NCI-H1930 (cell line): ENCODE measurements around the gene NOS1.
A peak's percentile ranks its signal among the peaks of the same experiment; 100 is the strongest.
"Not testable (repeated sequence)": the region's sequence is repeated elsewhere in the genome, so short reads cannot be mapped to it uniquely, and the experiment has no call there.

Experiments used
- DNase-seq, 2 experiments: peaks; one replicate each; lab custom pipeline; 2025; lab: John Stamatoyannopoulos, UW

Gene NOS1

DNA sequence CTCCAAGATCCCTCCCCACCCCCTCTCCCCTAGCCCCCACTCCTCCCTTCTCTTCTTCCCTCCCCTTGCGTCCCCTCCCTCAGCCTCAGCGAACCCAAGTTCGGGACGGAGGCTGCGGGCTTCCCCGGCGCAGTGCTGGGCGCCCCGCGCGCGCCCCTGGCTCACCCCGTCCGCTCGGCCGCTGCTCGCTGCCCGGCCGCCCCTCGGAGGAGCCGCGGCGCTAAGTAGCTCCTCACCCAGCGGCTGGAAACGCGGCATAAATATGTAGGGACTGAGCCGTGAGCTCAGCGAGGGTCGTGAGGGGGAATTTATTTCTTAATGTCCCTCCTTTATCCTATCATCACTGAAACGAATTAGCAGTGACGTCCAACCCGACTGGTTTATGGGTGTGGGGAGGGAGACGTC is at the start of gene NOS1:
Gene NOS1, minus strand, starts transcription at position 280 of the 405 bp plus-strand sequence. CDS start 30,557 bp downstream, outside the sequence.
- no peak for DNase-seq

DNA sequence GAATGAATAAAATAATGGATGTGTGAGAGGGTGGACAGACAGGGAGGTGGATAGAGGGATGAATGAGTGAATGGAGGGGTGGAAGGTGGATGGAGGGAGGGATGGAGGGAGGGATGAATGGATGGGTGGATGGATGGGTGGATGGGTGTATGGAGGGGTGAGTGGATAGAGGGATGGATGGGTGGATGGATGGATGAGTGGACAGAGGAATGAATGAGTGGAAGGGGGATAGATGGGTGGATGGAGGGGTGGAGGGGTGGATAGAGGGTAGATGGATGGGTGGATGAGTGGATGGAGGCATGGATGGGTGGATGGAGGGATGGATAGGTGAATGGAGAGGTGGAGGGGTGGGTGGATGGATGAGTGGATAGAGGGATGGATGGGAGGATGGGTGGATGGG is 47.9 kb upstream of the NOS1 start:
- DNase-seq = no peak

DNA sequence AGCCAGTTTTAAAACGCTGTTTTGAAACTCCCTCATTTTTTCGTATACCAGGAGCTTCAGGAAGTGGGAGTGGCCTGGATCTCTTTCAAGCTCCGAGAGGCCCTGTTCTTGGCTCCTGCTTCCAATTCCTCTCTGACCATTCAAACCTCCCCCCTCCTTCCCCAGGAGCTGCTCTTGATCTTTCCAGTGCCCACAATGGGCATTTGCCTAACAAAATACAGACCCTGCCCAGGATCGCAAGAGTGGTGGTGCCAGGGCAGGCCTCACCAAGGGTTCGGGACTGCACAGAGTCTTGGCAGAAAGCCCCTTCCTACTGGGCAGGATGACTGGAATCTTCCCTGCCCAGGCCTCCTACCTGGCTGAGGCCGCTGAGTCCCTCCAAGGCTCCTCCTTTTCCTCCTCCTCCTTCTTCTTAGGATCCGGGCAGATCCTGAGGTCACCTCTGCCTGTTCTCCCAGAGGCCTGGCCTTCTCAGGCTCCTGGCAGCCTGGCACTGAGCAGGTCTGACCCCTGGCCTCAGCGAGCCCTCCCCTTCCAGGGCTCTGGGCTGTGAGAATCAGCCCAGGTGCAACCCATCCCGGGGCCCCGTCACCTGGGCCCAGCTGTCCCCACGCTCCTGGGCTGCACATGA is 46.9 kb upstream of the NOS1 start:
- DNase-seq = no peak

DNA sequence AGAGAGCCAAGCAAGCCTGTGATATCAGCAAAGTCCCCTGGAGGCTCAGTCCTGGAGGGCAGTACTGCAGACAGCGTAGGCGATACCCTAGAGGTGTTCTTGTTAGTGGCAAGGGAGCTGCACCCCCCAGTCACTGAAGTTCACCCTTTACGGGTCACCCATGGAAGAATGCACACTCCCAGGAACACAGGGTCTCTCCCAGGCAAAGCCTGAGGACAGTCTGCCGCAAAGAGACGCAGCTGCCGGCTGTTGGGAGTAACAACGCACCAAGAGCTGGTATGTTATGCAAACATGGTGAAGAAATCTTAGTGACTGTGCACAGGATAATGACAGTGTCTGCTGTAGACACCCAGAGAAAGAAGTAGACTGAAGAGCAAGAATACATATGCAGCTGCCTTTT is 43.5 kb upstream of the NOS1 start:
- DNase-seq = no peak

DNA sequence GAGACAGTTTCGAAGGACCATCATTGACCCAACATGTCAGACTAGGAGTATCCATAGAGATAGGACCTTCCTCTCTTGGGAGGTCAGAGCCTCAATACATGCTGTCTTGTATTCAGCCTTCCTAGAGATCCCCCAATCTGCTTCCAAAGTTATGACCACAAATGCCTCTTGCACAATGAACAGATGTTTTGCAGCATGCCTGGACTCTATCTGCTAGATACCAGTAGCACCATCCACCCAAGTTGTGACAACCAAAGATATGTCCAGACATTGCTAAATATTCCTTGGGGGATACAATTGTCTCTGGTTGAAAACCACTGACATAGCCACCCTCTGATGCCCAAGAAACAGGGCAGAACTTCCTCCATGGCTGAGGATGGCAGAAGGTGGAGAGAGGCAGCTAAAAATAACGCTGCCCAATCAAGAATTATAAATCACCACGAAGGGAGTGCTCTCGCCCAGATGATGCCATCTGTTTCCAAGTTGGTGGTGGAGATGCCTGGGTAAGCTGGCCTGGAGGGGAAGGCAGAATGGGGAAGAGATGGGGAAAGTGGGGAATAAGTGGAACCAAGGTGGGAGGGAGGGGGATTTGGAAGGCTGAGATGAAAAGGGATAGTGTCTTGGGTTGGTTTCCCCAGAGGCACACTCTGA is 42.9 kb upstream of the NOS1 start:
- DNase-seq = no peak

DNA sequence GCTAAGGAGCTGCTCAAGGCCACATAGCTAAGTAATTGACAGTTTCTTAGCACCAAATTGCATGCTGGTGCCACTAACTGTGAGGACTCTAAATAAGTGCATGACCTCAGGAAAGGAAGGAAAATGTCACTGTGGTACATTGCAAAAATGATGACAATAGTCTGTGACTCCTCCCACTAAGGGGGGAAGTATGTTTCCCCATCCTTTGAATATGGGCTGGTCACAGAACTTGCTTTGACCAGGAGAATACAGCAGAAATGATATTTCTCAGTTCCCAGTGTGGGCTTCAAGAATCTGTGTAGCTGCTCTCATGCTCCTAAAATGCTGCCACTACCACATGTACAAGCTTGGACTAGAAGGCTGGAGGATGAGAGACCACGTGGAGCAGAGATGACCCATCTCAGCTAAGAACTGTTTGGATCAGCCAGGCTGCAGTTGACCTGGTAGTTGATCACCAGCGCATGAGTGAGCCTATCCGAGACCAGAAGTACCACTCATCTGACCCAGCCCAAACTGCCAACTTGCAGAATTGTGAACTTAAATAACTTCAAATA is 42.2 kb upstream of the NOS1 start:
- DNase-seq = no peak

DNA sequence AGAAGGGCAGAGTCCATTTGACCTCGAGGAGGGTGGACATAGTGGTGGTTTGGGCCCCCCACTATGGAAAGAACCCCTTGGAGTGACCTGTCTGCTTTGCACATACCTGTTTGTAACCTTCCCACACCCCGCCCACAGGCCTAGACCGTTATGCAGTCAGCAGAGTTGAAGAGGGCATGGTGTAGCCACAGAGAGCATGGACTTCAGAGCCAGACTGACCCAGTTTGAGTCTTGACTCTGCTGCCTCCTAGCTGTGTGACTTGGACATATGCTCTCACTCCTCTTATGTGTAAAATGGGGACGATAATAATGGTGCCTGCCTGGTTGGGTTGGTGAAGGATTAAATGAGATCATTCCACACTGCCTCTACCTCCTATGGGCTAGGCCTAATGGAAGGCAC is 40.9 kb upstream of the NOS1 start:
- DNase-seq = no peak

DNA sequence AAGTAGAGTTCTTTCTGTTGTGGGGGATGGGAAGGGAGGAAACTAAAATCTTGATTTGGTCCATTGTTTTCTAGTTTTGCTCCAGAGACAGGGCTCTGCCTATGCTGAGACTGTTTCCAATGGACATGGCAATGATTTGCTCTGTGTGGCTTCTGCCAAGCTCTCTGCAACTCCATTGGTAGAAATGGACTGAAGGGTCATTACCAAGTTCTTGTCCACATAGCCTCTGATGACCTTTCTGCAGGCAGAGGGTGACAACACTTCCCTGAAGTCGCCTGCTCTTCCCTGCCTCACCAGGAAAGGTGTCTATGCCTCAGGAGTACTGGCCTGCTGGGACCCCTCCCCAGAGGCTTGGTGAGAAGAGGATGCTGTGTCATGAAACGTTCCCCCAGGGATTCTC is 39.5 kb upstream of the NOS1 start:
- no peak for DNase-seq

DNA sequence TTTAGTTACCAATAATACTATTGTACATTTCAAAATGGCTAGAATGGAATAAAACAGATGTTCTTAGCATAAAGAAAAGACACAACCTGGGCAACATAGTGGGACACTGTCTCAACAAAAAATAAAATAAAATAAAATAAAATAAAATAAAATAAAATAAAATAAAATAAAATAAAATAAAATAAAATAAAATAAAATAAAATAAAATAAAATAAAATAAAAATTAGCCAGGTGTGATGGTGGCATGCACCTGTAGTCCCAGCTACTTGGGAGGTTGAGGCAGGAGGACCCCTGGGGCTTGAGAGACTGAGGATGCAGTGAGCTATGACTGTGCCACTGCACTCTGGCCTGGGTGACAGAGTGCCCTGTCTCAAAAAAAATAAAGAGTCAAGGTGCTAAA is 37.1 kb upstream of the NOS1 start:
- not testable (repeated sequence) for DNase-seq

DNA sequence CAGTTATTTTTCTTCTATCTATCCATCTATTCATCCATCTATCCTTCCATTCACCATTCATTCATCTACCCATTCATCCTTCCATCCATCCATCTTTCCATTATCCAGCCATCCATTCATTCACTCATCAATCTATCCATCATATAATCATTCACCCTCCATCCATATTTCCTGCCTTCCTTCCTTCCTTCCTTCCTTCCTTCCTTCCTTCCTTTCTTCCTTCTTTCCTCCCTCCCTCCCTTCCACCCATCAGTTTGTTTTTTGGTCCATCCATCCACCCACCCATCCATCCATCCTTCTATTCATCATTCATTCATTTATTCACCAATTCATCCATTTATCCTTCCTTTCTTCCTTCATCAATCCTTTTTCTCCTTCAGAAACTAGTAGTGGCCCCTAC is 34.3 kb upstream of the NOS1 start:
- DNase-seq = no peak

DNA sequence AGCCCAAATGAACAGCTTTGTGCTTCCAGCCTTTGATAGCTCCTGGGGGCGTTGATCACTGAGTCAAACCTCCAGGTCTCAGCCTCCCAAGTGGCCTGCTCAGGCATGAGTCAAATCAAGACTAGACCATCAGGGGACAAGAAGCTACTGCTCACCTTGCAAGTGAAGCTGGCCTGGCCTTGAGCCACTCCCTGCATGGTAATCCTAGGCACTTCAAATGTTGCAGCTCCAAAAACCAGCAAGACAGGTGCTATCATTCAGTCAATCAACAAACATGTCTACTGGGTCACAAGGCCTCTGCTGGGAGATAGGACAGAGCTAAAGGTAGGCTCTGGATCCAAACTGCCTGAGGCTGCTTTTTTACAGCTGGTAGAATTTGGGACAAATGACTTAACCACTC is 33.1 kb upstream of the NOS1 start:
- DNase-seq = no peak

DNA sequence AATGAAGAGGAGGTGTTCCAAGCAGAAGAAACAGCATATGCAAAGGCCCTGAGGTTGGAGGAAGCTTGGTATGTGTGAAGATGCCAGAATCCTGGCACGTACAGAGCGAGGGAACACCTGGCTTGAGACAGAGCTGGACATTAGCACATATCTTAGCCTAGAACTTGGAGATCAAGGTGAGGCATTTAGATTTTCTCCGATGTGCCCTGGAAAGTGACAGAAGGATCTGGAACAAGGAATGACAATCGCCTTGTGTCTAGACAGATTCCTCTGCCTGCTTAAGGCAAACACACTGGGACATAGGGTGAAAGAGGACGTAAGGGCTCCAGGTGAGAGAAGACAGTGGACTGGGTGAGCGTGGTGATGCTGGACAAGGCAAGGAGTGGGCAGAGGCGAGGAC is 32.2 kb upstream of the NOS1 start:
- DNase-seq = no peak

DNA sequence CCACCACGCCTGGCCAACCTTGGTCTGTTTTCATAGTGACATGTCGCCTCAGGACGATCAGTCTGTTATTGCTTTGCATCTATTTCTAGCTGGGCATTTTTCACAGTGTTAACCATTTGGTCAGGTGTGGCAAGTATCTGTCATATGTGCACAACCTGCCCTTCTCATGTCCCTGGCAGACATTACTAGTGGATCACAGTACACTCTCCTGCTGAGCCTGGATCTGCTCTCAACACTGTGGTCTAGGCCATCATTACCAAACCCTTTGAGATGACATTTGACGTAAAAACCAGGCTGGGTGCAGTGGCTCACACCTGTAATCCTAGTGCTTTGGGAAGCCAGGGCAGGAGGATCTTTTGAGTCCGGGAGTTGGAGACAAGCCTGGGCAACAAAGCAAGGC is 29.4 kb upstream of the NOS1 start:
- no peak for DNase-seq

DNA sequence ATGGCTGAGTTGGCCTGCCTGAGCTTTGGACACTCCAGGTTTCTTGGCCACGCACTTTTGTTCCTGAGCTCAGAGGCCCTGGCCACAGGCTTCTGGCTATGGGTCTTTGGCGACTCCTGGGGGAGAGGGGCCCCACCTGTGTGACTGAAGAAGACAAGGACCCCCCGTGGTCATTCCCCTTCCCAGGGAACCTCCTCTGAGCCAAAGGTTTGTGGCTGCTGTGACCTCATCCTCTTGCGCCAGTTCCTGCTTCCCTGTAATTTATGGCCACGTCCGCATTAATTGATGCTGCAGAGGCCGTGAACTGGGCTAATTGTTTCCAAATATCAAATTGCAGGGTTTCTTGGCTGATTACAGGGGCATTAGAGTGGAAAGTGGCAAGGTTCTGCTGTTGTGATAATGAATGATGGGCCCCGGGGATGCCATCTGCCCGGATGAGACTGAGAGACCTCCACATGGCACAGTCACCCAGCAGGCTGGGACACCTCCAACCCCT is 27.6 kb upstream of the NOS1 start:
- no peak for DNase-seq

DNA sequence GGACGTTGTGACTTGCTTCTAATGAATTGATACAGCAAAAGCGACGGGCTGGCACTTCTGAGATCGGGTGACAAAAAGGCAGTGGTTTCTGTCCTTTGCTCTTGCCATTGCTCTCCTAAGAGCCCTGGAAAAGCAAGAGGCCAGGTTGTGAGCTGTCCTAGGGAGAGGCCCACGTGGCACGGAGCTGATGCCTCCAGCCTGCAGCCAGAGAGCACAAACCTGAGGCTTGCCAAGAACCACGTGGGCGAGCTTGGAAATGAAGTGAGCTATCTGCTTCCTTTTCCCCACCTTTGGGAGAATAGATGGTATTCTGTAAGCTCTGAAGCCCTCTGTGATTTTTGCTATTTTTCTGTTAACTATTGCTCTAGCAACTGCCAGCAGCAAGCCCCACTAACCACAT is 26.4 kb upstream of the NOS1 start:
- no peak for DNase-seq

DNA sequence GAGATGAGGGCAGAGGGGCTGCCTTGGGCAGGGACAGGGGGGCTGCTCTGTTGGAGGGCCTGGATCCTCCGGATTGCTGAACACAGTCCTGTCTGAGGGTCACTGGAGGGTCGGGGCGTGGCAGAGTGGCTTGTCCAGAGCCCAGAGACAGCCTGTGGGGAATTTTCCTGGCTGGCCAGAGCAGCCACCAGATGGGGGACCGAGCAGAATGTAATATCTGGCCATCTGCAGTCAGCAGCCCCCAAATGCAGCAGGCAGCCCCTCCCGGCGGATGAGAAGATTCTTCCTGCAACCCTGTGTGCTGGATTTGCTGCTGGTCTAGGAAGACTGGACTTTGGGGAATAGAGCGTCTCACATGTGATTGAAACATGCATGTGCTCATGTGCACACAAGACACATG is 23.3 kb upstream of the NOS1 start:
- DNase-seq = no peak

DNA sequence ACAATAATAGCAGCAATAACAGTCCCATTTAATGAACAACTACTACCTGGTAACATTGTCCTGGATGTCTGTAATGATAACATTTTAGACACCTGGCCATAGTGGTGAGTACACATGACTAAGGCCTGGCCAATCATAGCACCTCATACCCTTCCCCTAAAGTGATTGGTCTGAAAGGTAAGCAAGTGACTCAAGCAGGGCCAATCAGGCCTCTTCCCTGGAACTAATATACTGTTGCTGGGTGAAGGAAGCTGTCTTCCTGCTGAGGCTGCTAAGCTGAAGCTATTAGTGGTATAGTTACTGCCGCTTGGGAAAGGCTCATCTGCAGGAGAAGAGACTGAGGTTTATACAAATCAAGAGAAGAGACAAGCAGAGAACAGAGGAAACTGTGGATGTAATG is 18.7 kb upstream of the NOS1 start:
- no peak for DNase-seq

DNA sequence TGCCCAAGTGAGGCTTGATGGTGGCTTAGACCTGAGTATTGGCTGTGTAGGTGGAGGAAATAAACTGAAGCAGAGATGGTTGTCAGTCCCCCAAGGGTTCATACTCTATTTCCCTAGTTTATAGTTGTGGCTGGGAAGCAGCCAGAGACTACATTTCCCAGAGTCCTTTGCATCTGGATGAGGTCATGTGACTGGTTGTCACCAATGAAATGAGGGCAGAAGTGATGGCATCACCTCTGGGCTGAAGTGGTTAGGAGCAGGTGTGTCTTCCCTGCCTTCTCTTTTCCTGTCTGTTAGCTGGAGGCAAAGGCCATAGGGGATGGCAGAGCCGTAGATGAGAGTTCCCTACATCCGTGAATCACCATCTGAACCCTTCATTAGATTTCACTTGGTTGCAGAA is 16.3 kb upstream of the NOS1 start:
- DNase-seq = no peak

DNA sequence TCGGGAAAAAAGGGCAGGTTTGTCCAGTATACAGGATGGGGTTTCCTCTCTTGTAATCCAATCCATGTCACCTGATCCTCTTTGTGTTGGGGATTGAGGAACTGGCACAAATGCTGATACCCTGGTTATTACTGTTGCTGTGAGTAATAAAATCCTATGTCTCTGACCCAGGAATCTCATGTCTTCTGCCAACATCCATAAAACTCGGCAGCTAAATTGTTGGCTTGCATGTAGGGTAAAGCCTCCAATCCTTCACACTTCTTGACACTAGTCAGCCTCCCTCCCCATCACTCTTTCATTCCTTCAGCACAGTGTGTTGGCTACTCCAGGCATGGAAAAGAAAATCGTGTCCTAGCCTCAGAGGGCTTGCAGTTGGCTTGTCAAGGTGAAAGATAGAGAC is 9.2 kb upstream of the NOS1 start:
- no peak for DNase-seq

DNA sequence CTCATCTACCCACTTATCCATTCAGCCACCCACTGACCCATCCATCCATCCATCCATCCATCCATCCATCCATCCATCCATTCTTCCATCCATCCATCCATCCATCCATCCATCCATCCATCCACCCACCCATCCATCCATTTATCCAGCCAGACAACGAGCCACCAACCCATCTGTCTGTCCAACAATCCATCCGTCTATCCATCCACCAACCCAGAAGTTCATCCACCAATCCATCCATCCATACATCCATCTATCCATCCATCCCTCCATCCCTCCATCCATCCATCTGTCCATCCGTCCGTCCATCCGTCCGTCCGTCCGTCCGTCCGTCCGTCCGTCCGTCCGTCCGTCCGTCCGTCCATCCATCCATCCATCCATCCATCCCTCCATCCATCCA is 8.6 kb upstream of the NOS1 start:
- not testable (repeated sequence) for DNase-seq

DNA sequence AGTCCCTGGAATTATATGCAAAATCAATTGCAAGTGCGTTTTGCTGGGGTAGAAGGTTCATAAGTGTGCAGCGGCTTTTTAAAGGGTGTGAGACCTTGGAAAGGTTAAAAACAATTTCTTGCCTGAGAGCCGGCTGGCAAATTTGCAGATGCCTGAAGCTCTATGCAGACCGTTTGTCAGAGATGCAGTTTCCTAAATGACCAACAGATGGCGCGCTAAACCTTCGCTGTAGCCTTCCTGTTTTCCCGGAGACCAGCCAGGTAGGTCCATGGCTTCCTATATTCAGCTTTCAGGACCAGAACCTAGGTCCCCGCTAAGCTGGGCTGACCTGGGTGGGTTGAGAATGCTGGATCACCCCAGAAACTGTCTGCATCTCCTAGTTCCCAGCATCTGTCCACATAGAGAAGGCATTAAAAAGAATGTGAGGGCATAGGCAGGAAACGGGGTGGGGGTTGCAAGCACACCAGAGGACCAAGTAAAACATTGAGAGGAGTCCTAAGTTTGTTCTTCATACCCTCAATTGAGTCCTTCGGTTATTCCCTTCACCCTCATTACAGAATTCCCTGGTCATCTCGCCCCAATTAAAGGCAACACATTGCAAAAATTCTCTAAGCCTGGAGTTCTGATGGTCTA is 5.7 kb upstream of the NOS1 start:
- DNase-seq = peak; percentile 40 to 79

DNA sequence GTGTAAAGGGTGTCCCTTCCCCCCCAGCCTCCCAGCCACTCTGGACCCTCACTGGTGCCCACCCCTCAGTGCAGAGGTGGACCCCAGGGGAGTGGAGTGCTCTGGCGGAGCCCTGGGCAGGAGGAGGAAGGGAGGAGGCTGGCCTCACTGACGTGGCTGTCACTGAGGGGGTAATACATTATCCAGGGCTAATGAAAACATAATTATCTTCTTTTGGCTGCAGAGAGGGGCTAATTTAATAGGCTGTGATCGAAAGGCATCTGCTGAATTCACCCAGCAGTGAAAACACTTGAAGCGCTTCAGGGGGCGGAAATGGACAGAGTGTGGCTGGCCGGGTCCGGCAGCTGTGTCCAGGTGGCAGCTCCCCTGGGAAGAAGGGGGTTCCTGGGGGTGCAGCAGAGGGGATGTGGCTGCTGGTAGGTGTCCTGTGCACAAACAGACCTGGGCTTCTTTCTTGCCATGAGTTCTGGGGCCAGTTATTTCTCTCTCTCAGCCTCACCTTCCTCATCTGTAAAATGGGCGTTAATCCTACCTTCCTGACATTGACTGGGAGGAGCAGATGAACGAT is 3.7 kb upstream of the NOS1 start:
- no peak for DNase-seq

DNA sequence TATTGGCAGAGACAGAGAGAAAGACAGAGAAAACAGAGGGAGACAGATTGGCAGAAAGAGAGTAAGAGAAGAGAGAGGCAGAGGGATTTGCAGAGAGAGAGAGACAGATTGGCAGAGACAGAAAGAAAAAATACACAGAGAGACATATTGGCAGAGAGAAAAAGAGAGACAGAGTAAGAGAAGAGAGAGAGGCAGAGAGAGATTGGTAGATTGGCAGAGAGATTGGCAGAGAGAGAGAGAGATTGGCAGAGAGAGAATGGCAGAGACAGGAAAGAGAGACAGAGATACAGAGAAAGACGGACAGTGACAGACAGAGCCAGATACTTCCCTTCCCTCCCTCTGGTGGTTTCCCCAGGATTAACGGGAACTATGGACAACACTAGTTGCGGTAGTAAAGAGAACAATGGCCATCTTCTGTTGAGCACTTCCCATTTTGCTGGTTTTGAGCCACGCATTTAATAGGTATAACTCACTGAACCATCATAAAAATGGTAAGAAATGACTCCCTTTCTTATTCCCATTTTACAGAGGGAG is 2.6 kb upstream of the NOS1 start:
- no peak for DNase-seq
